ENCODE measurements around the gene SERTAD1. TPM values are rescaled to one million over a fixed set of nuclear protein-coding genes. Genes with fewer than 3 reads are reported as not detected.

The SERTAD1 gene
- total RNA-seq (10 to 100 TPM; 15.9 to 17.8 TPM), polyA plus RNA-seq (13.0 TPM)

- Histone ChIP-seq H3K9me3 (ENCODE audit: low read length) (no peaks in the 10 kb centered on the region), H3K36me3 (ENCODE audit: insufficient read depth, low read length) (no peaks in the 10 kb centered on the region), H3K27me3 (ENCODE audit: insufficient read depth, low read length, poor library complexity, severe bottlenecking) (no peaks in the 10 kb centered on the region), H3K4me3 (ENCODE audit: low read length) (peak within 1 kb of the TSS; percentile 97), H3K27ac (ENCODE audit: low read depth, low read length) (peak within 1 kb of the TSS; percentile 90), H3K4me1 (ENCODE audit: insufficient read depth, low read length) (peaks cover 20% of the 10 kb centered on the region)
- Mint-ChIP-seq H3K36me3 (peaks cover 0 to 26% (median 0%) of the 10 kb centered on the region in 3 donors), H3K9me3 (no peaks in the 10 kb centered on the region), H3K27ac (peak within 1 kb of the TSS; percentile 94 to 100 (median 98)), H3K4me1 (peaks cover 25 to 33% (median 31%) of the 10 kb centered on the region in 3 donors), H3K4me3 (peak within 1 kb of the TSS; percentile 90 to 99 (median 96)), H3K27me3 (peaks cover 0 to 5% of the 10 kb centered on the region in 2 donors)
- ChIA-PET CTCF (interaction anchor here (0.7 to 2.4 kb wide), 7 partner anchors 9 to 209 kb away, joined by 3 to 13 read pairs (median 4); partner anchors contain the start of genes PRX and SERTAD3), POLR2A (interaction anchor here (0.6 to 2.2 kb wide), 7 partner anchors 9 to 178 kb away, joined by 3 to 27 read pairs (median 5); partner anchors contain the start of genes BLVRB and SERTAD3)
- DNase-seq = peak; percentile 100
These were observed at the start of gene SERTAD1 for GRCh38 chr19:40425450-40426287. Gene SERTAD1, minus strand, starts transcription at chr19:40425992. Its CDS starts 2,446 bp downstream, at chr19:40423546.

GRCh38 chr19:40474737-40475136 is 48.9 kb upstream of the SERTAD1 start:
- H3K9me3 ChIP-seq (ENCODE audit: low read length) = no peaks in the 10 kb centered on the region
- H3K4me3 ChIP-seq (ENCODE audit: low read length) = no peak overlapping the region
- DNase-seq = no peak
- no peak overlapping the region for H3K27ac Mint-ChIP-seq
- H3K4me3 Mint-ChIP-seq = no peak overlapping the region
- H3K27me3 ChIP-seq (ENCODE audit: insufficient read depth, low read length, poor library complexity, severe bottlenecking) = no peaks in the 10 kb centered on the region
- H3K9me3 Mint-ChIP-seq = no peaks in the 10 kb centered on the region
- ChIA-PET CTCF (no interaction called here), POLR2A (no interaction called here)
- no peaks in the 10 kb centered on the region for H3K4me1 ChIP-seq (ENCODE audit: insufficient read depth, low read length)
- no peak overlapping the region for H3K27ac ChIP-seq (ENCODE audit: low read depth, low read length)
- H3K4me1 Mint-ChIP-seq = no peaks in the 10 kb centered on the region
- peaks cover 2 to 11% of the 10 kb centered on the region in 2 donors for H3K27me3 Mint-ChIP-seq
- H3K36me3 ChIP-seq (ENCODE audit: insufficient read depth, low read length) = no peaks in the 10 kb centered on the region
- no peaks in the 10 kb centered on the region for H3K36me3 Mint-ChIP-seq

- H3K4me3 Mint-ChIP-seq = no peak overlapping the region
- no peak for DNase-seq
- Histone ChIP-seq H3K9me3 (ENCODE audit: low read length) (no peaks in the 10 kb centered on the region), H3K4me1 (ENCODE audit: insufficient read depth, low read length) (no peaks in the 10 kb centered on the region), H3K27ac (ENCODE audit: low read depth, low read length) (no peak overlapping the region), H3K36me3 (ENCODE audit: insufficient read depth, low read length) (no peaks in the 10 kb centered on the region), H3K4me3 (ENCODE audit: low read length) (no peak overlapping the region), H3K27me3 (ENCODE audit: insufficient read depth, low read length, poor library complexity, severe bottlenecking) (peaks cover 3% of the 10 kb centered on the region)
- H3K4me1 Mint-ChIP-seq = peaks cover 0 to 6% (median 1%) of the 10 kb centered on the region in 3 donors
- H3K9me3 Mint-ChIP-seq = no peaks in the 10 kb centered on the region
- POLR2A ChIA-PET = no interaction called here
- no peaks in the 10 kb centered on the region for H3K36me3 Mint-ChIP-seq
- CTCF ChIA-PET = no interaction called here
- H3K27ac Mint-ChIP-seq = no peak overlapping the region
- H3K27me3 Mint-ChIP-seq = peaks cover 4 to 16% of the 10 kb centered on the region in 2 donors
These were observed 46.7 kb upstream of the SERTAD1 start for GRCh38 chr19:40472516-40472915.

- H3K27me3 ChIP-seq (ENCODE audit: insufficient read depth, low read length, poor library complexity, severe bottlenecking) = peaks cover 3% of the 10 kb centered on the region
- H3K27ac ChIP-seq (ENCODE audit: low read depth, low read length) = no peak overlapping the region
- H3K36me3 ChIP-seq (ENCODE audit: insufficient read depth, low read length) = no peaks in the 10 kb centered on the region
- DNase-seq = no peak
- no peaks in the 10 kb centered on the region for H3K9me3 Mint-ChIP-seq
- no peak overlapping the region for H3K27ac Mint-ChIP-seq
- peaks cover 7 to 14% (median 8%) of the 10 kb centered on the region in 3 donors for H3K4me1 Mint-ChIP-seq
- no peak overlapping the region for H3K4me3 ChIP-seq (ENCODE audit: low read length)
- H3K36me3 Mint-ChIP-seq = peaks cover 0 to 4% (median 0%) of the 10 kb centered on the region in 3 donors
- POLR2A ChIA-PET = no interaction called here
- H3K27me3 Mint-ChIP-seq = peaks cover 9 to 22% of the 10 kb centered on the region in 2 donors
- peaks cover 7% of the 10 kb centered on the region for H3K4me1 ChIP-seq (ENCODE audit: insufficient read depth, low read length)
- H3K9me3 ChIP-seq (ENCODE audit: low read length) = no peaks in the 10 kb centered on the region
- CTCF ChIA-PET = no interaction called here
- H3K4me3 Mint-ChIP-seq = peak overlapping the region in 1 of 7 donors; percentile 58
These were observed 45.3 kb upstream of the SERTAD1 start for GRCh38 chr19:40471111-40471510.

- DNase-seq = no peak
- peak overlapping the region in 4 of 7 donors; percentile 25 to 72 (median 46) for H3K4me3 Mint-ChIP-seq
- Histone ChIP-seq H3K27me3 (ENCODE audit: insufficient read depth, low read length, poor library complexity, severe bottlenecking) (peaks cover 3% of the 10 kb centered on the region), H3K36me3 (ENCODE audit: insufficient read depth, low read length) (no peaks in the 10 kb centered on the region), H3K4me1 (ENCODE audit: insufficient read depth, low read length) (peaks cover 22% of the 10 kb centered on the region), H3K9me3 (ENCODE audit: low read length) (no peaks in the 10 kb centered on the region), H3K27ac (ENCODE audit: low read depth, low read length) (no peak overlapping the region), H3K4me3 (ENCODE audit: low read length) (no peak overlapping the region)
- ChIA-PET CTCF (no interaction called here), POLR2A (interaction anchor here (0.9 kb wide), 1 partner anchor 101 kb away, joined by 3 read pairs; no protein-coding TSS in a partner anchor)
- H3K36me3 Mint-ChIP-seq = peaks cover 0 to 4% (median 1%) of the 10 kb centered on the region in 3 donors
- no peaks in the 10 kb centered on the region for H3K9me3 Mint-ChIP-seq
- peaks cover 9 to 19% of the 10 kb centered on the region in 2 donors for H3K27me3 Mint-ChIP-seq
- H3K27ac Mint-ChIP-seq = peak overlapping the region in 4 of 8 donors; percentile 19 to 81 (median 58)
- H3K4me1 Mint-ChIP-seq = peaks cover 22 to 32% (median 25%) of the 10 kb centered on the region in 3 donors
These were observed 43.2 kb upstream of the SERTAD1 start for GRCh38 chr19:40469011-40469410.

GRCh38 chr19:40466985-40467734 is 41.4 kb upstream of the SERTAD1 start, which contains the start of gene SPTBN4:
Gene SPTBN4, plus strand, starts transcription at chr19:40467001. Its CDS starts 5,621 bp downstream, at chr19:40472622.
- ChIA-PET CTCF (interaction anchor here (4.4 kb wide), 1 partner anchor 45 kb away, joined by 46 read pairs; no protein-coding TSS in a partner anchor), POLR2A (interaction anchor here (1.5 to 3.8 kb wide), 3 partner anchors 25 to 331 kb away, joined by 5 to 27 read pairs (median 11); partner anchors contain the start of genes EGLN2 and SERTAD3)
- peak within 1 kb of the TSS; percentile 84 for H3K4me3 ChIP-seq (ENCODE audit: low read length)
- DNase-seq = no peak
- H3K9me3 ChIP-seq (ENCODE audit: low read length) = no peaks in the 10 kb centered on the region
- Mint-ChIP-seq H3K4me3 (peak within 1 kb of the TSS; percentile 69 to 94 (median 86)), H3K27me3 (peaks cover 9 to 19% of the 10 kb centered on the region in 2 donors), H3K36me3 (peaks cover 0 to 4% (median 1%) of the 10 kb centered on the region in 3 donors), H3K9me3 (no peaks in the 10 kb centered on the region), H3K4me1 (peaks cover 22 to 32% (median 25%) of the 10 kb centered on the region in 3 donors), H3K27ac (peak within 1 kb of the TSS; percentile 74 to 99 (median 96))
- peak within 1 kb of the TSS; percentile 87 for H3K27ac ChIP-seq (ENCODE audit: low read depth, low read length)
- peaks cover 3% of the 10 kb centered on the region for H3K27me3 ChIP-seq (ENCODE audit: insufficient read depth, low read length, poor library complexity, severe bottlenecking)
- H3K4me1 ChIP-seq (ENCODE audit: insufficient read depth, low read length) = peaks cover 22% of the 10 kb centered on the region
- H3K36me3 ChIP-seq (ENCODE audit: insufficient read depth, low read length) = no peaks in the 10 kb centered on the region

GRCh38 chr19:40466219-40466984 is 40.6 kb upstream of the SERTAD1 start:
- Histone ChIP-seq H3K36me3 (ENCODE audit: insufficient read depth, low read length) (no peaks in the 10 kb centered on the region), H3K27ac (ENCODE audit: low read depth, low read length) (peak overlapping the region; percentile 87), H3K4me1 (ENCODE audit: insufficient read depth, low read length) (peaks cover 22% of the 10 kb centered on the region), H3K9me3 (ENCODE audit: low read length) (no peaks in the 10 kb centered on the region), H3K4me3 (ENCODE audit: low read length) (peak overlapping the region; percentile 84), H3K27me3 (ENCODE audit: insufficient read depth, low read length, poor library complexity, severe bottlenecking) (peaks cover 3% of the 10 kb centered on the region)
- peaks cover 23 to 32% (median 25%) of the 10 kb centered on the region in 3 donors for H3K4me1 Mint-ChIP-seq
- no peaks in the 10 kb centered on the region for H3K9me3 Mint-ChIP-seq
- ChIA-PET POLR2A (interaction anchor here (0.8 to 3.8 kb wide), 7 partner anchors 24 to 332 kb away, joined by 3 to 27 read pairs (median 7); partner anchors contain the start of genes C19orf47, EGLN2, PLD3 and SERTAD1), CTCF (interaction anchor here (0.9 to 4.4 kb wide), 12 partner anchors 11 to 678 kb away, joined by 3 to 46 read pairs (median 4); no protein-coding TSS in a partner anchor)
- H3K36me3 Mint-ChIP-seq = peaks cover 0 to 4% (median 1%) of the 10 kb centered on the region in 3 donors
- H3K4me3 Mint-ChIP-seq = peak overlapping the region; percentile 69 to 94 (median 86)
- H3K27ac Mint-ChIP-seq = peak overlapping the region; percentile 74 to 99 (median 96)
- DNase-seq = peak in 4 of 5 donors; percentile 78 to 94 (median 86)
- H3K27me3 Mint-ChIP-seq = peaks cover 9 to 19% of the 10 kb centered on the region in 2 donors
